Measurements from ENCODE around the gene ATP6V1B1. TPM values are rescaled to one million over a fixed set of nuclear protein-coding genes. Genes with fewer than 3 reads are reported as not detected.

Gene ATP6V1B1
- total and polyA plus RNA-seq, 9 of the 15 experiments (the other 6 are each of a cell fraction or from before 2014, with no cell fraction given), result not detected

GRCh38 chr2:70897203-70897976 is 38.3 kb upstream of the ATP6V1B1 start:
- in situ Hi-C loops (cut with MboI), result no loop called here
- DNase-seq (ENCODE audit: extremely low read depth in 1 of 4, low spot score in 3 of 4), result no peak
- Histone ChIP-seq H2AFZ (ENCODE audit: low read depth, low read length) (no peak overlapping the region), H3K4me1 (replicated peaks in 1 of 2; ENCODE audit: control insufficient read depth in 2 of 2, insufficient read depth in 2 of 2, low read length in 2 of 2) (peaks cover 0 to 26% of the 10 kb centered on the region in 2 experiments; a peak in 3 of 5 replicates), H3K36me3 (ENCODE audit: control insufficient read depth, insufficient read depth, low read length) (no peaks in the 10 kb centered on the region), H3K4me2 (ENCODE audit: insufficient read depth, low read length) (no peak overlapping the region), H4K20me1 (replicated peaks; ENCODE audit: control insufficient read depth, insufficient read depth, low read length) (peaks cover 3% of the 10 kb centered on the region), H3K4me3 (no peak overlapping the region), H3K9ac (ENCODE audit: insufficient read depth in 1 of 2, low read depth in 2 of 2, low read length in 2 of 2) (no peak overlapping the region), H3K9me3 (replicated peaks; ENCODE audit: control insufficient read depth, insufficient read depth, low read depth, low read length) (no peaks in the 10 kb centered on the region), H3K27me3 (ENCODE audit: control insufficient read depth in 2 of 2, insufficient read depth in 2 of 2, low read length in 2 of 2) (peaks cover 50 to 88% of the 10 kb centered on the region in 2 experiments), H3K9me1 (ENCODE audit: control insufficient read depth, insufficient read depth, low read length) (no peaks in the 10 kb centered on the region), H3K79me2 (ENCODE audit: control insufficient read depth, insufficient read depth, low read length) (no peaks in the 10 kb centered on the region), H3K27ac (ENCODE audit: extremely low read depth, low read depth, low read length) (no peak overlapping the region)
- ATAC-seq, result no peak
- no TSS peak for BruUV-seq (replicated peaks)
- no peak for FAIRE-seq
- under 1% methylated on average over 27 of the region's 35 CpGs for WGBS (ENCODE audit: insufficient coverage, low coverage, missing lambda C conversion rate)
- TF ChIP-seq POLR2A (conservative IDR thresholded peaks at IDR 0.05) (no peak), ZNF583 (CRISPR knock-in tag; IDR thresholded peaks at IDR 0.05) (no peak), ERF (CRISPR knock-in tag; IDR thresholded peaks at IDR 0.05) (no peak)
- intact Hi-C loops (cut with micrococcal nuclease), result no loop called here
- ChIA-PET CTCF (ENCODE audit: low intra/inter-chr PET ratio) (no interaction called here), POLR2A (interaction anchor here (0.9 kb wide), 1 partner anchor 10 kb away, joined by 3 read pairs; no protein-coding TSS in a partner anchor)

GRCh38 chr2:70897977-70898226 is 37.8 kb upstream of the ATP6V1B1 start:
- Histone ChIP-seq H3K4me1 (replicated peaks in 1 of 2; ENCODE audit: control insufficient read depth in 2 of 2, insufficient read depth in 2 of 2, low read length in 2 of 2) (peaks cover 0 to 26% of the 10 kb centered on the region in 2 experiments; a peak in 3 of 5 replicates), H3K4me3 (no peak overlapping the region), H4K20me1 (replicated peaks; ENCODE audit: control insufficient read depth, insufficient read depth, low read length) (peaks cover 4% of the 10 kb centered on the region), H3K27me3 (ENCODE audit: control insufficient read depth in 2 of 2, insufficient read depth in 2 of 2, low read length in 2 of 2) (peaks cover 51 to 91% of the 10 kb centered on the region in 2 experiments), H3K27ac (ENCODE audit: extremely low read depth, low read depth, low read length) (no peak overlapping the region), H3K79me2 (ENCODE audit: control insufficient read depth, insufficient read depth, low read length) (no peaks in the 10 kb centered on the region), H3K9ac (ENCODE audit: insufficient read depth in 1 of 2, low read depth in 2 of 2, low read length in 2 of 2) (no peak overlapping the region), H3K9me3 (replicated peaks; ENCODE audit: control insufficient read depth, insufficient read depth, low read depth, low read length) (no peaks in the 10 kb centered on the region), H3K36me3 (ENCODE audit: control insufficient read depth, insufficient read depth, low read length) (no peaks in the 10 kb centered on the region), H3K4me2 (ENCODE audit: insufficient read depth, low read length) (no peak overlapping the region), H3K9me1 (ENCODE audit: control insufficient read depth, insufficient read depth, low read length) (no peaks in the 10 kb centered on the region), H2AFZ (ENCODE audit: low read depth, low read length) (no peak overlapping the region)
- no peak for FAIRE-seq
- ATAC-seq, result no peak
- intact Hi-C loops (cut with micrococcal nuclease) (no loop called here), in situ Hi-C loops (cut with MboI) (no loop called here)
- 2% methylated on average over 4 of the region's 5 CpGs for WGBS (ENCODE audit: insufficient coverage, low coverage, missing lambda C conversion rate)
- BruUV-seq (replicated peaks), result no TSS peak
- ChIA-PET CTCF (ENCODE audit: low intra/inter-chr PET ratio) (no interaction called here), POLR2A (no interaction called here)
- no peak for DNase-seq (ENCODE audit: extremely low read depth in 1 of 4, low spot score in 3 of 4)
- TF ChIP-seq CBFA2T2 (conservative IDR thresholded peaks at IDR 0.05) (no peak), NR4A1 (CRISPR knock-in tag; IDR thresholded peaks at IDR 0.05) (no peak), NR4A1 (tag; IDR thresholded peaks at IDR 0.05) (no peak), U2AF2 (optimal IDR thresholded peaks at IDR 0.05; ENCODE audit: low read depth, low read length) (no peak), ZNF57 (CRISPR knock-in tag; IDR thresholded peaks at IDR 0.05) (no peak), U2AF1 (optimal IDR thresholded peaks at IDR 0.05; ENCODE audit: low read depth, low read length) (no peak), PML (IDR thresholded peaks at IDR 0.05; ENCODE audit: low read length) (no peak), ZBTB1 (CRISPR knock-in tag; IDR thresholded peaks at IDR 0.05; ENCODE audit: borderline replicate concordance, low read depth) (no peak), CUX1 (CRISPR knock-in tag; IDR thresholded peaks at IDR 0.05) (no peak), MCM7 (IDR thresholded peaks at IDR 0.05) (no peak), ZNF239 (CRISPR knock-in tag; IDR thresholded peaks at IDR 0.05) (no peak)
